OCI-LY7 (cell line): Measurements from ENCODE around the gene CRB2.

ENCODE experiments used
- EZH2phosphoT487 ChIP-seq: fragments of 200-600 bp; sonication (generic); IDR thresholded peaks from 2 replicates; pipeline ENCODE4 v1.6.1; 2018; ENCODE audit warnings: low read depth, borderline replicate concordance, mild to moderate bottlenecking, mixed run types, antibody characterized with exemption, low read length, moderate library complexity, mixed read lengths
- TF ChIP-seq, protein P1 (sequence below): fragments of 200-600 bp; sonication (generic); conservative IDR thresholded peaks from 2 replicates; pipeline ENCODE4 v1.5.1; 2014; ENCODE audit warnings: mild to moderate bottlenecking, antibody characterized with exemption, low read length, moderate library complexity, mixed read lengths

DNA sequence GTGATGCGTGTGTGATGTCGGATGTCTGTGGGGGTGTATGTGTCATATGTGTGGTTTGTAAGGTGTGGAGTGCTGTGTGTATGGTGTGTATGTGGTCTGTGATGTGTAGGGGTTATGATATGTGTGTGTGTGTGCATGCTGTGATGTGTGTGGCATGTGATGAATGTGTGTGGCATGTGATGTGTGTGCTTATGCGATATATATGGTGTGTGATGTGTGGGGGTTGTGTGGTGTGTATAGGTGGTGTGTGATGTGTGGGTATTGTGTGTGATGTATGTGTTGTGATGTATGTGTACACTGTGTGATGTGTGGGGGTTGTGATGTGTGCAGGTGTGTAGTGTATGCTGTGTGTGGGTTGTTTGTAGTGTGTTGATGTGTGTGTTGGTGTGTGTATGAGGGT lies 9.2 kb upstream of the CRB2 start:
- TF ChIP-seq, protein P1, sequence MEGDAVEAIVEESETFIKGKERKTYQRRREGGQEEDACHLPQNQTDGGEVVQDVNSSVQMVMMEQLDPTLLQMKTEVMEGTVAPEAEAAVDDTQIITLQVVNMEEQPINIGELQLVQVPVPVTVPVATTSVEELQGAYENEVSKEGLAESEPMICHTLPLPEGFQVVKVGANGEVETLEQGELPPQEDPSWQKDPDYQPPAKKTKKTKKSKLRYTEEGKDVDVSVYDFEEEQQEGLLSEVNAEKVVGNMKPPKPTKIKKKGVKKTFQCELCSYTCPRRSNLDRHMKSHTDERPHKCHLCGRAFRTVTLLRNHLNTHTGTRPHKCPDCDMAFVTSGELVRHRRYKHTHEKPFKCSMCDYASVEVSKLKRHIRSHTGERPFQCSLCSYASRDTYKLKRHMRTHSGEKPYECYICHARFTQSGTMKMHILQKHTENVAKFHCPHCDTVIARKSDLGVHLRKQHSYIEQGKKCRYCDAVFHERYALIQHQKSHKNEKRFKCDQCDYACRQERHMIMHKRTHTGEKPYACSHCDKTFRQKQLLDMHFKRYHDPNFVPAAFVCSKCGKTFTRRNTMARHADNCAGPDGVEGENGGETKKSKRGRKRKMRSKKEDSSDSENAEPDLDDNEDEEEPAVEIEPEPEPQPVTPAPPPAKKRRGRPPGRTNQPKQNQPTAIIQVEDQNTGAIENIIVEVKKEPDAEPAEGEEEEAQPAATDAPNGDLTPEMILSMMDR, result no peak
- TF ChIP-seq EZH2phosphoT487, result no peak
